Hepatocyte (in vitro differentiated cells): ENCODE measurements around the gene IL27RA. TPM values are rescaled to one million over a fixed set of nuclear protein-coding genes. Genes with fewer than 3 reads are reported as not detected.

Experiments used
- DNase-seq: peaks from one replicate; pipeline ENCODE4 v3.0.0-alpha.2; 2016; ENCODE audit warnings: low spot score
- H2AFZ ChIP-seq: fragments of 200-600 bp; sonication (generic); 2 replicates; pipeline ENCODE4 v1.6.0; 2016; ENCODE audit warnings: antibody characterized with exemption, mild to moderate bottlenecking
- H3K27ac ChIP-seq: fragments of 200-600 bp; sonication (generic); 2 replicates; pipeline ENCODE4 v1.5.1; 2016; ENCODE audit warnings: mild to moderate bottlenecking
- H3K27me3 ChIP-seq: fragments of 200-600 bp; sonication (generic); 2 replicates; pipeline ENCODE4 v1.6.1; 2016
- H3K36me3 ChIP-seq: fragments of 200-600 bp; sonication (generic); replicated peaks from 2 replicates; pipeline ENCODE4 v1.5.1; 2016; ENCODE audit warnings: low read depth; ENCODE audit not compliant: insufficient read depth
- H3K4me1 ChIP-seq: fragments of 200-600 bp; sonication (generic); 2 replicates; pipeline ENCODE4 v1.5.1; 2016; ENCODE audit warnings: mild to moderate bottlenecking, moderate library complexity; ENCODE audit not compliant: insufficient read depth
- H3K4me2 ChIP-seq: fragments of 200-600 bp; sonication (generic); 2 replicates; pipeline ENCODE4 v1.6.0; 2016
- H3K4me3 ChIP-seq: fragments of 200-600 bp; sonication (generic); 2 replicates; pipeline ENCODE4 v1.5.1; 2016; ENCODE audit warnings: mild to moderate bottlenecking
- H3K79me2 ChIP-seq: fragments of 200-600 bp; sonication (generic); 2 replicates; pipeline ENCODE4 v1.6.0; 2017; ENCODE audit warnings: mild to moderate bottlenecking
- H3K9me2 ChIP-seq: fragments of 200-600 bp; sonication (generic); replicated peaks from 2 replicates; pipeline ENCODE4 v1.6.0; 2017; ENCODE audit warnings: mild to moderate bottlenecking; ENCODE audit not compliant: insufficient read depth
- H3K9me3 ChIP-seq: fragments of 200-600 bp; sonication (generic); 2 replicates; pipeline ENCODE4 v1.5.1; 2016; ENCODE audit warnings: low read depth, mild to moderate bottlenecking
- H4K20me1 ChIP-seq: fragments of 200-600 bp; sonication (generic); 2 replicates; pipeline ENCODE4 v1.6.0; 2016; ENCODE audit warnings: mild to moderate bottlenecking; ENCODE audit not compliant: insufficient read depth, poor library complexity, severe bottlenecking
- CTCF ChIP-seq: fragments of 200-600 bp; sonication (generic); IDR thresholded peaks from 2 replicates; pipeline ENCODE4 v1.5.1; 2016; ENCODE audit warnings: antibody characterized with exemption, mild to moderate bottlenecking; ENCODE audit not compliant: poor library complexity
- EZH2 ChIP-seq: fragments of 200-600 bp; sonication (generic); IDR thresholded peaks from 2 replicates; pipeline ENCODE4 v1.6.1; 2016; ENCODE audit warnings: antibody characterized with exemption, mild to moderate bottlenecking, borderline replicate concordance
- EZH2phosphoT487 ChIP-seq: fragments of 200-600 bp; sonication (generic); IDR thresholded peaks from one replicate; pipeline ENCODE4 v1.6.1; 2018; ENCODE audit warnings: antibody characterized with exemption, mild to moderate bottlenecking, low read depth, moderate library complexity; ENCODE audit not compliant: unreplicated experiment, severe bottlenecking
- WGBS: methylation state at CpG from one replicate; pipeline ENCODE4 v1.1.6; 2016; ENCODE audit warnings: low lambda C conversion rate; ENCODE audit errors: missing lambda C conversion rate; 5-methylcytosine and 5-hydroxymethylcytosine counted together
- polyA plus RNA-seq: library from polyadenylated mRNA; unstranded; fragments of >200 nt; fragmentation: Nextera tagmentation; extraction: Ambion mirVana; gene quantifications from 2 replicates; pipeline ENCODE4 v1.2.1, GENCODE V29; 2016
- total RNA-seq: library from RNA; depleted of rRNA; stranded (reverse); fragments of >200 nt; gene quantifications from 2 replicates; pipeline ENCODE4 v1.2.3, GENCODE V29; 2014

Gene IL27RA
- total and polyA plus RNA-seq, 2 experiments from 2014 or later, result 1.9 to 2.3 TPM

- H3K4me1 ChIP-seq, result no peaks in the 10 kb centered on the region
- H3K79me2 ChIP-seq, result peaks cover 56% of the 10 kb centered on the region
- 89% methylated on average over 13 of the region's 13 CpGs for WGBS
- H3K36me3 ChIP-seq, result no peaks in the 10 kb centered on the region
- no peaks in the 10 kb centered on the region for H4K20me1 ChIP-seq
- H3K27ac ChIP-seq, result no peak overlapping the region
- H3K9me3 ChIP-seq, result peaks cover 7% of the 10 kb centered on the region
- H2AFZ ChIP-seq, result no peak overlapping the region
- no peaks in the 10 kb centered on the region for H3K9me2 ChIP-seq
- no peaks in the 10 kb centered on the region for H3K27me3 ChIP-seq
- no peak overlapping the region for H3K4me2 ChIP-seq
- no peak overlapping the region for H3K4me3 ChIP-seq
- DNase-seq, result no peak
- TF ChIP-seq EZH2phosphoT487, result no peak
- TF ChIP-seq CTCF, result no peak
- TF ChIP-seq EZH2, result no peak
Observed at GRCh38 chr19:14000691-14001375, 30.7 kb upstream of the IL27RA start.

- Histone ChIP-seq H2AFZ (no peak overlapping the region), H3K4me1 (no peaks in the 10 kb centered on the region), H3K4me2 (no peak overlapping the region), H3K79me2 (peaks cover 49% of the 10 kb centered on the region), H3K27ac (no peak overlapping the region), H3K9me3 (peaks cover 7% of the 10 kb centered on the region), H3K36me3 (no peaks in the 10 kb centered on the region), H4K20me1 (no peaks in the 10 kb centered on the region), H3K9me2 (no peaks in the 10 kb centered on the region), H3K27me3 (no peaks in the 10 kb centered on the region), H3K4me3 (no peak overlapping the region)
- WGBS, result 90% methylated on average over 13 of the region's 13 CpGs
- TF ChIP-seq CTCF (no peak), EZH2 (no peak), EZH2phosphoT487 (no peak)
- DNase-seq, result no peak
Observed at GRCh38 chr19:14002571-14003250, 28.9 kb upstream of the IL27RA start.

GRCh38 chr19:14003251-14004055, 28.1 kb upstream of the IL27RA start:
- Histone ChIP-seq H3K9me2 (no peaks in the 10 kb centered on the region), H3K27ac (peak overlapping the region; percentile 17), H3K79me2 (peaks cover 44% of the 10 kb centered on the region), H4K20me1 (no peaks in the 10 kb centered on the region), H2AFZ (no peak overlapping the region), H3K36me3 (no peaks in the 10 kb centered on the region), H3K9me3 (peaks cover 7% of the 10 kb centered on the region), H3K4me2 (no peak overlapping the region), H3K4me3 (no peak overlapping the region), H3K27me3 (no peaks in the 10 kb centered on the region), H3K4me1 (no peaks in the 10 kb centered on the region)
- DNase-seq, result no peak
- TF ChIP-seq EZH2phosphoT487 (no peak), EZH2 (no peak), CTCF (no peak)
- WGBS, result 86% methylated on average over 10 of the region's 10 CpGs
